GM10248 (cell line): ENCODE data around the gene TMEM201.

Experiments used
- CTCF ChIA-PET: fragments of 300-600 bp; sonication (Branson Sonifier 250); formaldehyde crosslinking; extraction: SDS; loops from one replicate; lab custom pipeline; 2021; ENCODE audit warnings: antibody characterized with exemption; lab: Yijun Ruan, JAX
- POLR2A ChIA-PET: fragments of 350-650 bp; sonication (Branson Sonifier 250); formaldehyde crosslinking; extraction: SDS; loops from one replicate; lab custom pipeline; 2020; ENCODE audit warnings: antibody characterized with exemption; lab: Yijun Ruan, JAX
- DNase-seq: peaks from one replicate; pipeline ENCODE4 v3.0.0; 2012; ENCODE audit errors: extremely low spot score
- CTCF ChIP-seq: IDR thresholded peaks from 2 replicates; pipeline ENCODE4 v1.5.1; 2012; ENCODE audit warnings: mild to moderate bottlenecking, low read depth; ENCODE audit errors: extremely low read depth, missing control alignments, control extremely low read depth

TMEM201 gene

GRCh38 chr1:9601942-9602793 lies 13.5 kb downstream of the TMEM201 start:
- ChIA-PET POLR2A (no interaction called here), CTCF (no interaction called here)
- DNase-seq, result no peak
- TF ChIP-seq CTCF, result no peak

- POLR2A ChIA-PET, result no interaction called here
Observed at GRCh38 chr1:9602794-9603167, 14.1 kb downstream of the TMEM201 start.

GRCh38 chr1:9603307-9603706 lies 14.6 kb downstream of the TMEM201 start:
- ChIA-PET CTCF (interaction anchor here (1.1 kb wide), 1 partner anchor 12 kb away, joined by 5 read pairs; no protein-coding TSS in a partner anchor), POLR2A (no interaction called here)
- no peak for DNase-seq
- no peak for TF ChIP-seq CTCF

More at GRCh38 chr1:9602794-9603167, 14.1 kb downstream of the TMEM201 start:
- CTCF ChIA-PET, result interaction anchor here (1.1 kb wide), 1 partner anchor 13 kb away, joined by 5 read pairs; no protein-coding TSS in a partner anchor
- DNase-seq, result no peak
- TF ChIP-seq CTCF, result no peak

GRCh38 chr1:9603766-9604753 lies 15.3 kb downstream of the TMEM201 start:
- POLR2A ChIA-PET, result no interaction called here
- no peak for TF ChIP-seq CTCF
- CTCF ChIA-PET, result interaction anchor here (1.1 to 4.0 kb wide), 2 partner anchors 12 kb away, joined by 5 to 15 read pairs; no protein-coding TSS in a partner anchor
- no peak for DNase-seq

GRCh38 chr1:9604836-9605235 lies 16.1 kb downstream of the TMEM201 start:
- ChIA-PET CTCF (interaction anchor here (4.0 kb wide), 1 partner anchor 11 kb away, joined by 15 read pairs; no protein-coding TSS in a partner anchor), POLR2A (no interaction called here)
- no peak for DNase-seq
- TF ChIP-seq CTCF, result no peak

- ChIA-PET CTCF (interaction anchor here (1.3 to 4.0 kb wide), 2 partner anchors 10 to 16 kb away, joined by 3 to 15 read pairs; no protein-coding TSS in a partner anchor), POLR2A (no interaction called here)
- TF ChIP-seq CTCF, result no peak
- DNase-seq, result no peak
Observed at GRCh38 chr1:9605946-9606455, 17.3 kb downstream of the TMEM201 start.
